Embryonic facial prominence (tissue), 1 donor: ENCODE results near the gene PLXNA3.
"Not testable (repeated sequence)": the region's sequence is repeated elsewhere in the genome, so short reads cannot be mapped to it uniquely, and the experiment has no call there.

Experiments used
- DNase-seq: peaks from one replicate; pipeline ENCODE4 v3.0.0-alpha.2; 2016; ENCODE audit errors: extremely low spot score

Gene PLXNA3

DNA sequence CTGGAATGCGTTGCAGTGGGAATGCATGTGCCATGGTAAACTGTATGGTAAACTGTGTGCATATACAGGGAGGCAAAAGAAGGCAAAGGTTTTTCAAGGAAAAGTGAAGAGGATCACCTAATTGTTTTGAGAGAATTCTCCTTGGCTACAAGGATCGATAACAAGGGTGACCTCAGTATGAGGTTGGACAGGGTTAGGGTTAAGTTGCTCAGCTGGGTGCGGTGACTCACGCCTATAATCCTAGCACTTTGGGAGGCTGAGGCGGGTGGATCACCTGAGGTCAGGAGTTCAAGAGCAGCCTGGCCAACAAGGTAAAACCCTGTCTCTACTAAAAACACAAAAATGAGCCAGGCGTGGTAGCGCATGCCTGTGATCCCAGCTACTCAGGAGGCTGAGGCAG is 43.3 kb downstream of the PLXNA3 start:
- DNase-seq, result not testable (repeated sequence)

DNA sequence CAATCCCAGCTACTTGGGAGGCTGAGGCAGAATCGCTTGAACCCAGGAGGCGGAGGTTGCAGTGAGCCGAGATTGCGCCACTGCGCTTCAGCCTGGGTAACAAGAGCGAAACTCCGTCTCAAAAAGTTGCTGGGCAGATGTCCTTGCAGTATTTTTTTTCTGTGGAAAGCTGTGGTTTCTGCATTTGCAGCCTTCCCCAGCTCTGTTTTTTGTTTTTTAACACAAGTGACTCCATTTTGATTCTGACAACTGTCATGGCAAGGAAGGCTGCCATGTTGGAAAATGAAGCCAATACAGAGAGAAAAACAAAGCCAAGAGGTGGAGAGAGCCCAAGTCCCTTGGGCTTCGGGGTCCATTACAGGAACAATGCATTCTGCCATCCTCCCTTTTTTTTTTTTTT is 44.0 kb downstream of the PLXNA3 start:
- DNase-seq, result no peak

DNA sequence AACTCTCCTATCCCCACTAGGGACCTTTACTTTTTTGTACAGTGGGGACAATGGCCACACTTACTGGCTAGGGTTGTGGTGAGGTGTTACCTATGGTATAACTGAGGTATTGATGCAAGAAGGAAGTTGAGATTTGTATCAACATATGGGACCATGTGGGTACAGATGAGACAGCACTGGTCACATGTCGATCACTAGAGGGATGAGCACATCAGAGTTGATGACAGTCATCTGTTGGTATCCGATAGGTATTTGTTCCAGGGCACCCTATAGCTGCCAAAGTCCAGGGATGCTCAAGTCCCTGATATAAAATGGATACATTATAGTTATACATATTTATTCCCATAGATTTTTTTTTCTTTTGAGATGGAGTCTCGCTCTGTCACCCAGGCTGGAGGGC is 44.9 kb downstream of the PLXNA3 start:
- no peak for DNase-seq

DNA sequence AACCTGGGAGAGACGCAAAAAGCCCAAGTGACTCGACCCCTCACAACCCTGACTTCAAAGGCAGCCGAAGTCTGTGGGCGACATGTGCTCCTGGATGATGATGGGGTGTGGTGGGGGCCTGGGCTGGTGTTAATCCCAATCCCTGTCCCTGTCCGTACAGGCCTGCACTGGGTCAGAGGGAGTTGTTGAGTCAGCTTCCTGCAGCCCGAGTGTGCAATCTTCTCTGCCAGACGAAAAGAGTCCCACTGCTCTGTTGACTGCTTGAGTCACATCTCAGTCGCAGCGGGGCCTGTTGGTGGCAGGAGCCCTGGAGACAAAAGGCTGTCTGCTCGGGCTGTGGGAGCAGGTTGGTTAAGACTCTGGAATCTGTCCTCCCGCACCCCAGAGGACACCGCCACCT is 47.7 kb downstream of the PLXNA3 start:
- DNase-seq, result no peak

DNA sequence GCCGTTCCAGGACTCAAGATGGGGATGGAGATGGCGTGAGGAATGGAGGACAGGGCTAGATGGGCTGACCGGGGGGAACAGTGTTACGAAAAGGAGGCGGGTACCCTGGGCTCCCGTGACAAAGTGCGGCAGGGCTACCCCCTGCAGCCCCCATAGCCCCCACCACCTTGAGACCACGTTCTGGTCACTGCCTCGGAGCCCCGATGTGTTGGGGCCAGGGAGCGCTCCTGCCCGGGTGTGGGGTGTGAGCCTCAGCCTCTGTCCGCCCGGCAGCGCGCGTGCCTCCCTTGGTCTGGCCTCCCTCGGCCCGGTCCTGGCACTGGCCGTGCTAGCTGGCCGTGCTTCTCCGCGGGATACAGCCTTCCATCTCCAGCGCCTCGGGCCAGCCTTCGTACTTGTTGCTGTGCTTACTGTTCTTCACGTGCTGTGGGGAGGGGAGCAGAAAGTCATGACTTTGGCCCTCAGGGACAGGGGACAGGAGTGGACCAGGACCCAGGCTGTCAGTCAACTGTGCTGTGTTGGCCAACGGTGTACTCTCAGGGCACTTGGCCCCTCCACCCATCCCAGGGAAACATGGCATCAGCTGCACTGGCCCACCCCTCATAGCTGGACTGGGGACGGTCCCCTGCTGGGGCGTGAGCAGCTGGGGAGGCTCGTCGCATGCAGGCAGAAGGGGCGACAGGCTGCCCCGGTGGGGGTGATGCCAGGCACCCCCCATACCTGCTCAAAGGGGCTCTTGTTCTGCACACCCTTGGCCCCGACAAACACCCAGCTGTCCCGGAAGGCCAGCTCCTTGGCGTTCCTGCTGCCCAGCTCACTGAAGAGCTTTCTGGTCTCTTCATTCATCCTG is 48.6 kb downstream of the PLXNA3 start:
- no peak for DNase-seq

DNA sequence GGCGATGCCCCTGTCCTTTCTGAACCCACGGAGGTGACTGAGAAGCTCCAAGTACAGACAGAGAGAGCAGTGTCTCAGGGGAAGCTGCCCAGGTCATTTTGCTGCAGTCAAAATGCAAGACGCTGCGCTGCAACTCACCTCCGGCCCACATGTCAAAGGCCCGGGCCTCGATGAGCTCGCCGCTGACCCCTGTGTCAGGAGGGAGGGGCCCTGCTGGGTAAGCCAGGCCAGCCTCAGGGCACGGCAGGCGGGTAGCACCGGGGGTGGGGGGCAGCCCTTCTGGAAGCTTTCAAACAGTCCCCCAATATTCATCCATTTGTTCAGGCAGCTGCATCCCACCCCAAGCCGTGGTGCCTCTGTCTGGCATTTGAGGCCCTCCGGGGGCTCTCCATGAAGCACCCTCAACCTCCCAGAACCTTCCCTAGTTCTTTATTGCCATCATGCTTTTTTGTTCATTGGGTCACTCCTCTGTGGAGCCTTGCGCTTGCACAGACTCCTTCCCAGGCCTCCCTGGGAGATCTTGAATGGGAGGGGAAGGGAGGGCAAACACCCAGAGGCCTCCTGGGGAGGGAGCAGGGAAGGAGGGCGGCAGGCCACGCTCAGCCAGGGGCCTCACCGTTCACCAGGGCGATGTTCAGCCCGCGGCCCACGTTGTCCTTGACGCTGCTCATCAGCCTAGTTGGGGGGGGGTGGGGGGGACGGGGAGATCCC is 49.7 kb downstream of the PLXNA3 start:
- DNase-seq, result no peak

DNA sequence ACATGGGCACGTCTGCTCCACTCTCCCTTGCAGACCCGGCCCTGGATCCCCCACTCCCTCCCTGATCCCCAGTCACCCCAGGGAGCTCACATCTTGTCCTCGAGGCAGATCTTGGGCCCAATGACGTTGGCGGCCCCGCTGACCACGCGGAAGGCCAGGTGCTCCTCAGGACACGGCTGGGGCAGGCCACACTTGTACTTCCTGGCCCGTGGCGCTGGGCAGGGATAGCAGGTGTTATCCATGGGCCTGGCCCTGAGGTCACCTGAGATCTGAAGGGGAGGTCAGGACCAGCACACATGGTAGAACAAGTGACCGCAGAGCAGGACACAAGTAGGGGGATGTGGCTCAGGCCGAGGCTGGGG is 50.3 kb downstream of the PLXNA3 start:
- DNase-seq, result no peak

DNA sequence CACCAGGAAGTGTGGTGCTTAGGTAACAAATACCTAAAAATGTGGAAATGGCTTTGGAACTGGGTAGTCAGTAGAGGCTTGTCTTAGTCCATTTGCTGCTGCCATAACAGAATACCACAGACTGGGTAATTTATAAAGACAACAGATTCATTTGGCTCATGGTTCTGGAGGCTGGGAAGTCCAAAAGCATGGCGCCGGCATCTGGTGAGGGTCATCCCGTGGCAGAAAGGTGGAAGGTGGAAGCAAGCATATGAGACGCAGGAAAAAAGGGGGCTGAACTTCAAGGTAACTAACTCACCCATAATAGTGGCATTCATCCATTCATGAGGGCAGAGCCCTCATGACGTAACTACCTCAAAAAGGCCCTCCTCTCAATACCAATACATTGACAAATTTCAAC is 51.4 kb downstream of the PLXNA3 start:
- DNase-seq, result no peak

DNA sequence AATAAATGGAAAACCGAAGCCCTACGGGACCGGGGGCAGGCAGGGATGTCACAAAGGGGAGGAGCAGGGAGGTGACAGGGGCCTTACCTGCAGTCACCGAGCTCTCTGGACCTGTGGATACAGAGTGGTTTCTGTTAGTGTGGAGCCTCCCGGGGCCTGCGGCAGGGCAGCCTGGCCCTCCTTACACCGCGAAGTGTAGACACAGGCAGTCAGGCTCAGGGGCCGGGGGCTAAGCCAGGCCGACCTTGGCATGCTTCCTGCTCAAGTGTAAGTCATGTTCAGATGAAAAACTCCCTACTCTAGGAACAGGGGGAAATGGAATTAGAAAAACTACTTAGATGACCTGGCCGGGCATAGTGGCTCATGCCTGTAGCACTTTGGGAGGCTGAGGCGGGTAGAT is 53.7 kb downstream of the PLXNA3 start:
- no peak for DNase-seq

DNA sequence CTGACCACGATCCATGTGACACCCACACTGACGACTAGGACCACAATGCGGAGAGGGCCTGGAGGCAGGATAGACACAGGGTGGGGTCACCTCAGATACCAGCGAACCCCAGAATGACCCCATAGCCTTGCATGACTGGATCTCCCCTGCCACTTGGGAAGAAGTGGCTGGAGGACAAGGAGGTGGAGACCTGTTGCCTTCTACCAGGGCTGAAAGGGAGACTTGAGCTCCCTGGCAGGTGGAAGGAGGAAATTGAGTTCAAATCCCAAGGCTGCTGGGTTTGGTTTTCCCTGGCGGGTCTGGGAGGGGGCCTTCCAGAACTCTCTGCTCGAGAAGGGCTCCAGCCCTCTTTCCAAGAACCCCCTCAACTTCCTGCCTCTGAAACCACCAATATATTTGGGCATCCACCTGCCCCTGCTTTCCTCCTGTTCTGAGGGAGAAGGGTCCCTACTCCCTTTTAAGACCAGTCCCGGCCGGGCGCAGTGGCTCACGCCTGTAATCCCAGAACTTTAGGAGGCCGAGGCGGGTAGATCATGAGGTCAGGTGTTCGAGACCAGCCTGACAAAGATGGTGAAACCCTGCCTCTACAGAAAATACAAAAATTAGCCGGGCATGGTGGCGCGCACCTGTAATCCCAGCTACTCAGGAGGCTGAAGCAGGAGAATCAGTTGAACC is 54.9 kb downstream of the PLXNA3 start:
- no peak for DNase-seq

DNA sequence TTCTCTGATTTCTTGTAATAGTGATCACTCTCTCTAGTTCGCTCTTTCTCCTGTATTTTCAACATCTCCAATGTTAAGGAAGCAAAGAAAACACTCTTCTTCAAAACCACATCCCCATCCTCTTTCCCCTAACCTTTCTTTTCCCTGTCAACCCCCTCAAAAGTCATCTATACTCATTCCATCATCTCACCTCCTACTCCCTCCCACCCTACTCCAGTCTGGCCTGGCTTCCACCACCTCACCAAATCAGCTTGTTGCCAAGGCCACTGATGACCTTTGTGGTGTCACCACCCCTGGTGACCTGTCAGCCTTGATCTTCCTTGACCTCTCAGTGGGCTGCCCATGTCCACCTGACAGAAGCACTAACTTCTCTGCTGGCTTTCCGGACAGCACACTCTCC is 55.6 kb downstream of the PLXNA3 start:
- no peak for DNase-seq

DNA sequence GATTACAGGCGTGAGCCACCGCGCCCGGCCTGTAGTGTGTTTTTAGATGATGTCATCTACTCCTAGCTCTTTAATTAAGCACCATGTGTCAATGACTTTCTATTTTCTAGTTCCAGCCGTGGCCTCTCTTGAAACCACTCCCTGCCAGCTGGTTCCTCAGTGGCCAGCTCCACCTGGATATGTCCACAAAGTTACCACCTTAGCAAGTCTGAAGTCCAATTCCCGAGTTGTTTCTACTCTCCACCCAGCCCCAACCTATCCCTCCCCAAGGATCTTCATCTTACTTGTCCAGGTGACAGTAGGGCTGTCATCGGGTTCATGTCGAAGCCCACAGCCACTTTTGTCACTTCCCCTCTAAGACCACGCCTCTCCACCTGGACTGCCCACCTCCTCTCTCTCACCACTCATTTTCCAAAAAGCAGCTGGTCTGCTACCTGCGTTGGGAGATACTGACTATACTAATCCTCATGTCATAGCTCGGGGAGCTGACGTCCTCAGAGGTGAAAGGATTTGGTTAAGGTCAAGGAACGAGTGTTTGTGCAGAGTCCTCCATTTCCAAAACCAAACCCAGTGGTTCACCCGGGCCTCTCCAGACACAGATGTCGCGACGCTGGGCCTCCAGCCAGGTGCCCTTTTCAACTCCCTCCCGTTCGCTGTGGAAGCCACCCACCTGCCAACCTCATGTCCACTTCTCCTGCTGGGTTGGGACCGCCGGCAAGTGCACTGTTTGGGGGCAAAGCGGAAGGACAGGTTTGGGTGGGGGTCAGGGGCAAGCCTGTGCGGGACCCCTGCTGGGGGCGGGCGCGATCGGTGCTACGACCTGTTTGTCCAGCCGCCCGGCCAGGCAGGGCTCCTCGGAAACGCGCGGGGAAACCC is 57.2 kb downstream of the PLXNA3 start:
- DNase-seq, result no peak

DNA sequence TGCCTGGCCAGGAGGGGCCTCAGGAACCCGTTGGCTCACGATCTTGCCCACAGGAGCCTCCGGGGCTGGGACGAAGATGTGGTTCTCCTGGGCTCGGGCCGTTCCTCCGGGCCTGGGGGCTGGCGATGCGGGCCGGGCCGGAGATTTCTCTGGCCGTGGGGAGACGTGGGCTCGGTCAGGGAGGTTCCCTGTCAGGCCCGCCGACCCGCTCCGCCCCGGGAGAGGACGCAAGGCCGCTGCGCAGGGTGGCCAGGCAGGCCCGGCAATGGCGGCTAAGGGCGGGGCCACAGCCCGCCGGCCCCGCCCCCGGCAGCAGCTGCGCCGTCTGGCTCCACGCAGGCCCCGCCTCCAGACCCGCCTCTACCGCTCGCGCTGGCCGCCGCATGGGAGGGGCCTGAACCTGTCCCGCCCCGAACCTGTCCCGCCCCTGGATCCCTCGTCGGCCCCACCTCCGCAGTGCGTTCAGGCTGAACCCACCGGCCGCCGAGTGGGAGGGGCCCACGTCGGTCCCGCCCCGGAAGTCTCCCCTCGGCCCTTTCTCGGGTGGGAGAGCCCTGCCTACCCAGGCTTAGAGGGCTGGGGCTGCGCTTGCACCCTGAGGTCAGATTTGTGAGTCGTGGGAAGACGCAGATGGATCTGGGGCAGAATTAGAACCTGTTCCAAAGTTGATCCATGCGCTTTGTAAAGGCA is 58.0 kb downstream of the PLXNA3 start, which contains the start of gene FAM3A:
TSS of gene FAM3A (minus strand) at position 267 of the 690 bp plus-strand sequence. CDS start 460 bp downstream, outside the sequence.
- DNase-seq, result peak; percentile 83

DNA sequence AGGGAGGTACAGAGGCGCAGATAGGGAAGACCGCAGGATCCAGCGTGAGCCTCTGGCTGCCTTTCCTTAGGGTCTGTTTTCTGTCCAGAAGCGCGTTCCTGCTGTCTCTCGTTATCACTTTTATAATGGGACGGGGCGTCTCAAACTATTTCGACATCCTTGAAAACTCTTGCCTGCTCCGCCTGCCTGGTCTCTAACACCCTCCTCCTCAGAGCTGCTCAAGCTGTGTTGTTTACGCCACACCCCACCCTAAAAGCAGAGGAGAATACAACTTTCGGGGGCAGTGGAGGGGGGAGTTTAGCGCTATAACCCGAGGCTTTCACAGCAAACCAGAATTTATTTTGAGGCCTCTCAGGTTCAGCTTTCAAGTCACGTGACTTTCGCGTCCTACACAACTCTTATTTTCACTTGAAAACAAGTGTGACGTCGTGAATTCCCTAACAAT is 58.6 kb downstream of the PLXNA3 start:
- peak; percentile 67 for DNase-seq

DNA sequence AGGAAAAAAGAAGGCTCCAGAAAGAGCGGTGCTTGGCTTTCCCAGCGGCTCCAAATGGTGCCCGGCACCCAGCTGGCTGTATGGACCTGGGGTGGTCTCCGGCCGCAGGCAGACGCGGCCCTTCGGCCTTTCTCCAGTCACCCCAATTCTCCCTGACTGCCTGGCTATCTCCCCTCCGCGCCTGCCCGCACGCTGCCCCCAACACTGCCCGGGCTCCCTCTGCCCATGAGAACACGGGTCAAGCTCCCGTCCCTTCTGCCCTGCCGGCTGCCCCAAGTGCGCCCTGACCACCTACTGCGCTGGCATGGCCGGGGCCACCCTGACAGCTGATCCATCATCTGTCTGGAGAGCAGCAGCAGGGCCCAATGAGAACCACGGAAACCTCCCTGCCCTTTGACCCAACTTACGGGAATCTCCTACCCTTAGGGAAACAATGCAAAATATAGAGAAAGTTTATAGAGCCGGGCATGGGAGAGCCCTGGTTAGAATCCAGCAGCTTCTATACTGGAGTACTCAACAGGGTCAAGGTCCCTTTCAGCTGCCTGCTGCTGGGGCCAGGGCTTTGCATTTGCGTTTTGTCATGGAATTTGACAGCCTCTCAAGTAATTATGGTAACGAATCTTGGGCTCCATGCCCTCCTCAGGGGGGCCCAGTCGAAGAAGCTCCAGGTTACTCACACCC is 59.2 kb downstream of the PLXNA3 start:
- DNase-seq, result no peak

DNA sequence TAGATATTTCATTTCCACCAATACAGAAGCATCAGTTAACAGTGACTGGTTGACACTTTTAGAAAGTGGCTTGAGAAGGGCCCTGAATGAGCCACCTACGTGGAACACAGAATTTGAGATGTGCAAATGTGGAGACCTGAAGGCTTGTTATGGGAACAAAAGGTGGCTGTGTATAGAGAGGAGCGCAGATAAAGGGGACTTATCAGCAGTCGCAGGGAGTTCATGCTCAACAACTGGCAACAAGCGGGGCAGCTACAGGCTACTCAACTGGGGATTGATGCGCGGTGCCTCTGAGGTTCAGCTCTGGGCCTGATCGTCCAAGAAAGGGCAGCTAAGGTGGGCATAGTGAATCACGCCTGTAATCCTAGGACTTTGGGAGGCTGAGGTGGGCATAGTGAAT is 61.3 kb downstream of the PLXNA3 start:
- DNase-seq, result no peak

DNA sequence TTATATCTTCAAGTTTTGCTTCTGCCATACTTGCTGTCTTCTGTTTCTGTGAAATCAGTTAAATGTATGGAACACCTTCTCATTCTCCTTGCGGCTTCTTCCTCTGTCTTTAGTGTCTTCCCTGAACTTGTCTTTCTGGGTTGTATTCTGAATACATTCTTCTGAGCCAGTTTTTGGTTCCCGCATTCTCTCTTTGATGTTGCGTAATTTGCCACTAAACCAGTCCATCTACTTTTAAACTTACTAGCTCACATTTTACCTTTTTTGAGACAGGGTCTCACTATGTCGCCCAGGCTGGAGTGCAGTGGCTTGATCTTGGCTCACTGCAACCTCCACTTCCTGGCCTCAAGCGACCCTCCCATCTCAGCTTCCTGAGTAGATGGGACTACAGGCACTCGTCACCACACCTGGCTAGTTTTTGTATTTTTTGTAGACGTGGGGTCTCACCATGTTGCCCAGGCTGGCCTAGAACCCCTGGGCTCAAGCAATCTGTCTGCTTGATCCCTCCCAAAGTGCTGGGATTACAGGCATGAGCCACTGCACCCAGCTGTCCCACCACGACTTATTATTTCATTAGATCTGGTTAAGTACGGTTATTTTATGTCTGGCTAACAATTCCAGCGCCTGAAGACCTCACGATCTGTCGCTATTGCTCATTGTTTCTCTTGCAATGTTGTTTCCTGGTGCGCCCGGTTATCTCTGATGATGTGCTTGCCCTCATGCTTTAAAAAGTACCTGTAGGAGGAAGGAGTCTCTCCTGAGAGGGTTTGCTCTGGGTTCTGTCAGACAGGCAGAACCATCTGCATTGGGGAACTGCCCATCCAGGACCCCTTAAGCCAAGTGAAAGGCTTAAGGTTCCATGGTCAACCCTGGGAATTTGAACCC is 67.8 kb downstream of the PLXNA3 start:
- DNase-seq, result no peak

DNA sequence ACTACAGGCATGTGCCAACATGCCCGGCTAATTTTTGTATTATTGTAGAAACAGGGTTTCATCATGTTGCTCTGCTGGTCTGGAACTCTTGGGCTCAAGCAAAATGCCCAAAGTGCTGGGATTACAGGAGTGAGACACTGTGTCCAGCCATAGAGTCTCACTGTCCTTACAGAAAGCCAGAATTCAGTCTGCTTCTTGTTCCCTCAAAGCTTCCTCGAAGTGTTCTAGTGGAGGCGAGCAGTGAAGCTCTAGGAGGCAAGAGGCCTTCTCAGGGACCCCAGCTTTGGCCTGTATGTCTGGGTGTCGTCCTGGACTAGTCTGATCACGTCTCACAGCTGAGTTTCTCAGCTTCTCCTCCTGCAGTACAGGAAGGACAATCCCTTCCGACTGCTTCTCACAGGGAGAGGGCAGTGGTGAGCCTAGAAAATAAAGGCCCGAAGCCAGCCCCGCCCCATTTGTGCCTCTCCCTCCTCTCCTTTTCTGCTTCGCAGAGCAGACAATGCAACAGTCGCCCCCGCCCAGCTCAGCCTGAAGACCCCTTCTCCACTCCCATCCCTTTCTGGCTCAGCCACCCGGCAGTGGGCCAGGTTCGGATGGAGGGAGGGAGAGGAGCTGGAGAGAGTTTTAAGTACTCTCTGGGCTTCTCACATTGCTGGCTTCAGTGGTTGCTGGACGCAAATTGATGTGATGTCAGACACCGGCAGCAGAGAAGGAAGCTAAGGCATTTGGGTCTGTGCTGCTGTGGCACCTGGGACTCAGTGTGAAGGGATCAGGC is 69.0 kb downstream of the PLXNA3 start:
- DNase-seq, result peak; percentile 77
